Mucosa of rectum (tissue), 2 donors: ENCODE data around the gene SLC25A10.

Experiments used
- H3K27ac ChIP-seq, 2 donors: one replicate each; pipeline ENCODE4 v1.7.0; 2013; ENCODE audit warnings: inconsistent platforms in 2 of 2, low read depth in 2 of 2, low read length in 2 of 2
- H3K27me3 ChIP-seq, 2 donors: one replicate each; pipeline ENCODE4 v1.7.0; 2013; ENCODE audit warnings: low read length in 2 of 2; ENCODE audit not compliant: control insufficient read depth in 2 of 2, insufficient read depth in 2 of 2
- H3K36me3 ChIP-seq, 2 donors: one replicate each; pipeline ENCODE4 v1.7.0; 2013; ENCODE audit warnings: low read length in 2 of 2; ENCODE audit not compliant: control insufficient read depth in 2 of 2, insufficient read depth in 2 of 2
- H3K4me1 ChIP-seq, 2 donors: one replicate each; pipeline ENCODE4 v1.7.0; 2013; ENCODE audit warnings: low read length in 2 of 2, mild to moderate bottlenecking in 1 of 2; ENCODE audit not compliant: control insufficient read depth in 2 of 2, insufficient read depth in 2 of 2
- H3K4me3 ChIP-seq, 2 donors: one replicate each; pipeline ENCODE4 v1.7.0; 2013; ENCODE audit warnings: low read length in 2 of 2
- H3K9ac ChIP-seq, 2 donors: one replicate each; pipeline ENCODE4 v1.7.0; 2013; ENCODE audit warnings: low read length in 2 of 2, low read depth in 1 of 2, mild to moderate bottlenecking in 1 of 2
- H3K9me3 ChIP-seq, 2 donors: one replicate each; pipeline ENCODE4 v1.7.0; 2013; ENCODE audit warnings: low read length in 2 of 2; ENCODE audit not compliant: control insufficient read depth in 2 of 2
- donor health status: healthy.
- donor health status: Normal muscosa, but diverticular disease.

The SLC25A10 gene, protein sequence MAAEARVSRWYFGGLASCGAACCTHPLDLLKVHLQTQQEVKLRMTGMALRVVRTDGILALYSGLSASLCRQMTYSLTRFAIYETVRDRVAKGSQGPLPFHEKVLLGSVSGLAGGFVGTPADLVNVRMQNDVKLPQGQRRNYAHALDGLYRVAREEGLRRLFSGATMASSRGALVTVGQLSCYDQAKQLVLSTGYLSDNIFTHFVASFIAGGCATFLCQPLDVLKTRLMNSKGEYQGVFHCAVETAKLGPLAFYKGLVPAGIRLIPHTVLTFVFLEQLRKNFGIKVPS

DNA sequence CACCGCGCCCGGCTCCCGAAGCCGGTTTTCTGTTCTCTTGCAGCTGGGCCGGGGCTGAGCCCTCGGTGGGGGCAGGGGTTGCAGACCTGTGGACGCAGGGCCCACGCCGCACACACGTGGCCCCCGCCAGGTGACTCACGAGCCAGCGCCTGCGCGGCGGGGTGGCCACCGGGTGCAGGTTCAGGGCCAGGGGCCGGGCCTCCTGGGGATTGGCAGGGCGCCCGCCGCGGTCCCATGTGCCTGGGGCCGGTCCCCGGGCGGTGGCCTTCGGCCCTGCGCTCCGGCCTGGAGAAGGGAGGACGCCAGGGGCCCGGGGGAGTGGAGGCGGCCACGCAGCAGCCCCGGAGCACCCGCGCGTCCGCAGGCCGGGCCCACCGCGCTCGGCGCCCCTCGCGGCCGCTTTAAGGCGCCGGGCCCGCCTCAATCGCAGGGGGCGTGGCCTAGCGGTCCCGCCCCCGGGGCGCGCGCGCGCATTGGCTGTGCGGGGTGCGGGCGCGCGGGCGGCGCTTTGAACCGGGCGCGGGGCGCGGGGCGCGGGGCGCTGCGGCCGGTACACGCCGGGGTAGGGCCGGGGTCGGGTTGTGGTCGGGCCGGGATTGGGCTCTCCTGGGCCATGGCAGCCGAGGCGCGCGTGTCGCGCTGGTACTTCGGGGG, at the start of gene SLC25A10:
TSS of gene SLC25A10 (plus strand) at position 471 of the 654 bp plus-strand sequence. CDS start at position 614, 143 bp downstream.
- Histone ChIP-seq H3K27ac (peak within 1 kb of the TSS; percentile 78 to 83), H3K4me3 (peak within 1 kb of the TSS; percentile 75 to 76), H3K9me3 (no peaks in the 10 kb centered on the region), H3K36me3 (peaks cover 10 to 17% of the 10 kb centered on the region in 2 donors), H3K4me1 (peaks cover 32 to 35% of the 10 kb centered on the region in 2 donors), H3K9ac (peak within 1 kb of the TSS; percentile 74 to 77), H3K27me3 (no peaks in the 10 kb centered on the region)

DNA sequence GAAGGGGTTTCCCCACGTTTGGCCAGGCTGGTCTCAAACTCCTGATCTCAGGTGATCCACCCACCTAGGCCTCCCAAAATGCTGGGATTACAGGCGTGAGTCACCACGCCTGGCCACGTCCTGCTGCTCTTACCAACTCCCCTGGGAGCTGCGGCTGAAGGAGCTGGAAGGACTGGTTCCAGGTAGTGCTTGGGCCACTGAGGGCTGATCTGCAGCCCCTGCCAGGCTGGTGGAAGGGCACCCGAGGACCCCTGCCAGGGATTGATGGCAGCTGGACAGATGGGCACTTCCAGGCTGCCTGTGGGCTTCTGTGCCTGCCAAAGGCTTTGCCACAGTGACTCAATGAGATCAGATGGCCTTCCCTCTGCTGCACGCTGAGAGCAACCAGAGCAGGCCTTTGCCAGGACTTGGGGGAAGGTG, 48.0 kb upstream of the SLC25A10 start:
- no peak overlapping the region for H3K4me3 ChIP-seq
- no peak overlapping the region for H3K27ac ChIP-seq
- no peak overlapping the region for H3K9ac ChIP-seq
- peaks cover 0 to 3% of the 10 kb centered on the region in 2 donors for H3K36me3 ChIP-seq
- no peaks in the 10 kb centered on the region for H3K27me3 ChIP-seq
- H3K9me3 ChIP-seq = no peaks in the 10 kb centered on the region
- H3K4me1 ChIP-seq = peaks cover 10 to 12% of the 10 kb centered on the region in 2 donors

- Histone ChIP-seq H3K9me3 (no peaks in the 10 kb centered on the region), H3K9ac (peak overlapping the region; percentile 90 to 92), H3K4me3 (peak overlapping the region; percentile 82 to 95), H3K27ac (peak overlapping the region; percentile 75 to 91), H3K36me3 (peaks cover 7 to 8% of the 10 kb centered on the region in 2 donors), H3K4me1 (peaks cover 10 to 12% of the 10 kb centered on the region in 2 donors), H3K27me3 (no peaks in the 10 kb centered on the region)
Measured at GRCh38 chr17:81665205-81666091, 46.6 kb upstream of the SLC25A10 start.

DNA sequence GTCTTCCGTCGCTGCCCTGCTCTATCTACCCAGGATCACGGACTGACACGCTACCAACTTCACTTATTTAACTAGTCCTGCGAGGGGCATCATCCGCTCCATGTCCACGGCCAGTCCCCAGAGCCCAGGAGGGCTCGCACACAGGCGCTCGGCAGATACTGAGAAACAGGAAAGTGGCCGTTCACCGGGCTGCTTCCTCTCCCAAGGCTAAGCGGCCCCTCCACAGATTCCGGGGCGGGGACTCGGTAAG, 46.1 kb upstream of the SLC25A10 start:
- H3K36me3 ChIP-seq = peaks cover 7 to 11% of the 10 kb centered on the region in 2 donors
- H3K27ac ChIP-seq = peak overlapping the region; percentile 75 to 91
- H3K27me3 ChIP-seq = no peaks in the 10 kb centered on the region
- no peaks in the 10 kb centered on the region for H3K9me3 ChIP-seq
- peaks cover 10 to 12% of the 10 kb centered on the region in 2 donors for H3K4me1 ChIP-seq
- H3K4me3 ChIP-seq = peak overlapping the region; percentile 82 to 95
- H3K9ac ChIP-seq = peak overlapping the region; percentile 90 to 92

GRCh38 chr17:81666342-81667191, 45.5 kb upstream of the SLC25A10 start, which contains the start of the genes CCDC137 and OXLD1:
Gene CCDC137 (plus strand): TSS chr17:81666737. CDS start chr17:81666767, 30 bp downstream.
Gene OXLD1 (minus strand): TSS chr17:81666605. CDS start chr17:81666577, 28 bp downstream.
- Histone ChIP-seq H3K9ac (peak within 1 kb of the TSS; percentile 90 to 92), H3K9me3 (no peaks in the 10 kb centered on the region), H3K4me3 (peak within 1 kb of the TSS; percentile 82 to 95), H3K4me1 (peaks cover 10 to 12% of the 10 kb centered on the region in 2 donors), H3K27ac (peak within 1 kb of the TSS; percentile 75 to 91), H3K27me3 (no peaks in the 10 kb centered on the region), H3K36me3 (peaks cover 12 to 16% of the 10 kb centered on the region in 2 donors)

DNA sequence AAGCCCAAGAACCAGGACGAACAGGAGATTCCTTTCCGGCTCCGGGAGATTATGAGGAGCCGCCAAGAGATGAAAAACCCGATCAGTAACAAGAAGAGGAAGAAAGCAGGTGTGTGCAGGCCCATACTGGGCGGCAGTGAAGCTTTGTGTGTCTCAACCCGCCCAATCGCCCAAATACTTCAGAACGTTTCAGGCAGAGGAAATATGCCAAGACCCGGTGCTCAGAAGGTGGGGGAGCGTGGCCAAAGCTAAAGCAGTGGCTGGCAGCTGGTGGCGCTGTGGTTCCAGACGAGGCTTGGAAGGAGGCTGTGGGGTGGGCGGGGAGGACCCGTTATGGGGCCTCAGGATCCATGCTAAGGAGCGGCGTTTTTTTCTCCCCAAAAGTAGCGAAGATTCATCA, 44.3 kb upstream of the SLC25A10 start:
- no peaks in the 10 kb centered on the region for H3K27me3 ChIP-seq
- H3K9ac ChIP-seq = no peak overlapping the region
- no peak overlapping the region for H3K4me3 ChIP-seq
- H3K4me1 ChIP-seq = peaks cover 10 to 12% of the 10 kb centered on the region in 2 donors
- no peak overlapping the region for H3K27ac ChIP-seq
- peaks cover 24 to 28% of the 10 kb centered on the region in 2 donors for H3K36me3 ChIP-seq
- H3K9me3 ChIP-seq = no peaks in the 10 kb centered on the region

GRCh38 chr17:81672504-81672903, 39.6 kb upstream of the SLC25A10 start:
- Histone ChIP-seq H3K27me3 (no peaks in the 10 kb centered on the region), H3K27ac (no peak overlapping the region), H3K4me3 (no peak overlapping the region), H3K4me1 (peaks cover 0 to 2% of the 10 kb centered on the region in 2 donors), H3K36me3 (peaks cover 23 to 35% of the 10 kb centered on the region in 2 donors), H3K9ac (no peak overlapping the region), H3K9me3 (no peaks in the 10 kb centered on the region)

DNA sequence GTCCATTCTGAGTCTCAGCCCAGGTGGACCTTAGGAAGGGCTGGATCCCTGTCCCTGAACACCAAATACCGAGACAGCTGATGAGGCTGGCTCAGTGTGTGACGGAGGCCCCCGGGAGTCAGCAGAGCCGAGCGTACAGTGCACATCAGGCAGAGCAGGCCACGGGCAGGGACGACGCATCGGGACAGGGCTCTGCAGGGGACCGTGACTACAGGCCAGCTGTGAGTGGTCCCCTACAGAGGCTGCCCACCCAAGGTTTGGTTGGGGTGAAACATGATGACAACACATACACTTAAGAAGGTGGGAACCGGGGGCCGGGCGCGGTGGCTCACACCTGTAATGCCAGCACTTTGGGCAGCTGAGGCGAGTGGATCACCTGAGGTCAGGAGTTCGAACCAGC, 39.1 kb upstream of the SLC25A10 start:
- peaks cover 0 to 2% of the 10 kb centered on the region in 2 donors for H3K4me1 ChIP-seq
- H3K36me3 ChIP-seq = peaks cover 23 to 35% of the 10 kb centered on the region in 2 donors
- no peaks in the 10 kb centered on the region for H3K9me3 ChIP-seq
- no peak overlapping the region for H3K4me3 ChIP-seq
- no peak overlapping the region for H3K9ac ChIP-seq
- H3K27ac ChIP-seq = no peak overlapping the region
- H3K27me3 ChIP-seq = no peaks in the 10 kb centered on the region

- Histone ChIP-seq H3K4me3 (no peak overlapping the region), H3K9me3 (no peaks in the 10 kb centered on the region), H3K4me1 (no peaks in the 10 kb centered on the region), H3K27ac (no peak overlapping the region), H3K9ac (no peak overlapping the region), H3K27me3 (no peaks in the 10 kb centered on the region), H3K36me3 (peaks cover 23 to 35% of the 10 kb centered on the region in 2 donors)
Measured at GRCh38 chr17:81673561-81674258, 38.4 kb upstream of the SLC25A10 start.
